Measurements from ENCODE around the gene DPH6.
"Not testable (repeated sequence)": the region's sequence is repeated elsewhere in the genome, so short reads cannot be mapped to it uniquely, and the experiment has no call there.

Gene DPH6

GRCh38 chr15:35484231-35484945 lies 61.6 kb downstream of the DPH6 start:
- no peak for DNase-seq

GRCh38 chr15:35481992-35482391 lies 64.0 kb downstream of the DPH6 start:
- DNase-seq: no peak

DNA sequence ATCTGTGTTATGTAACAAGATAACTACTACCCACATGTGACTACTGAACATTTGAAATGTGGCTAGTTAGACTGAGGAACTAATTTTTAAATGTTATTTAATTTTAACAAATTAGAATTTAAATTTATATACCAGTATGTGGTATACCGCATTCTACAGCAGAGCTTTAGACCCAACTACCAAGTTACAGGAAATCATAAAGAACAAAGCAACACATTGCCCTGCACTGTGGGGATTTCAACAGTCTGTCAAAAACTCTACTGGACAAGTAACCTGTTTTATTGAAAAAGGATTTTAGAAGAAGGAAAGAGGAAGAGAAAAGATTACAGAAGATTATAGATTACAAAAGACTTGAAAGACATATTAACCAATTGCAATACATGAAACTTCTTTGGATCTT lies 64.9 kb downstream of the DPH6 start:
- no peak for DNase-seq

DNA sequence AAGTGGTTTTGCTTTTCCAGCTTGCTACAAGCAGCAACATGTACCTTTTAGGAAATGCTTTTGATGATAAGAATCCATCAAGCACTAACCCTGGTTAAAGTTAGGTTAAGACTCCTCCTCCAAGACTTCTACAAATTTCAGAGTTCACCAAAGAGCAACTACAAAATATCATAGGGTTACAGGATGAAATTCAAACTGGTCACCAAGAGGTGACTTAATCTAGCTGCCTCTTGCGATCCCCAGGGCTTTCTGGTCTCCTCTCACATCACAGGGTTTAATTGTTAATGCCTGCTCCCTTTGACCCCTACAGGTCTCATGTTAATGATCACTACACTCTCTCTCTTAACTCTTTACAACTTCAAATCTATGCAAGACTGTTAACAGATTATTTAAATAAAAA lies 66.5 kb downstream of the DPH6 start:
- DNase-seq: no peak

DNA sequence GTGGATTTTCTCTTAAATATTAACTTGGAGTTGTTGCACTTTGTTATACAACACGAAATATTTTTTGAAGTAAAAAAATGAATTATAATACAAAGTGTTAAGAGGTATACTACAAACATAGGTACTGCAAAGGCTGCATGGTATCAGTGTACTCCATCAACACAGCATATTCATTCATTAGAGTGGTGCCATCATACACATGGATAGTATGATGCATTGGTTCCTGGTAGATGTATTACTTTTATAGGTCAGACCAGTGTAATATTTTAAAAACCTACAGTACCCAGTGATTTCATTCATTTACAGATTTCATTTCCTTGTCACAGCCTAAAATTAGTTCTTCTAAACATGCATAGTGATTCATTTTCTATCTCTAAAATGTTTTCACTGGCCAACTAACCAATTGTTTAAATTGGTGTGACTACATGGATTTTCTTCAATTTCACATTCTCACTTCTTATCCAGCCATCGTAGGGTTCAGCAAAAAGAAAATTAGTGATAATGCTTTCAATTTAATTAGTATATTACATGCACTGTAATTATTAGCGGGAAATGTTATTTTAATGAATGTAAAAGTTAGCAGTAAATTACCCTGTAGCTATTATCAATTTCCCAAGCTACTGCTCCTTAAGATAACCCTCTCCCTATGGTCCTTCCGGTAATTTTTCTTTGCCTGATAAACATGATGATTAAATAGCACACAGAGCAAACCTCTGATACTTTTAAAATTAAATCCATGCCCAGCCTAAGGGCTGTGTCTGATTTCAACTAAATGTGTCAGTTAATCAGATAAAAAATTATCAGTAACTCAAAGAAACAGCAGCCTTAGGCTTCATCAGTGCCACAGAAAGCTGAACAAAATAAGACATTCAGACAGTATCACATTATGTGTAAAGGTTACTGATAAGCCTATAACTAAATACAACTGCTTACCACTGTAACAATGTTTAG lies 68.4 kb downstream of the DPH6 start:
- DNase-seq: no peak

- no peak for DNase-seq
Observed at GRCh38 chr15:35471024-35471423, 74.9 kb downstream of the DPH6 start.

DNA sequence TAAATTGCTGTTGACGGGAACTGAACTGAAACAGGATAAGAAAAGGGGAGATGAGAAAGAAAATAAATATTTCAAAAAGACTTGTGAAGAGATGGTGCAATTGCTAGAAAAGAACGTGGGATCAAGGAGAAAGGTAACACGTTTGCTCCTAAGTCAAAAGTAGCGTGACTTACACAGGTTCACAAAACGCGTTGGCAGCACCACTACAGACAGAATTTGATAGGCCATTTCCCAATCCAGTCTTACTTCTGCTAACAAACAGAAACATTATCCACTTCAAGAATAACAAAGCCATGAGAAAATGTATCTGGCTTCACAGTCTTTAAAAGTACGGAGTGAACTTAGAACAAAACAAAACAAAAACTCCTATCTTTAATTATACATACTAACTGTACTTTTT lies 75.5 kb downstream of the DPH6 start:
- no peak for DNase-seq

DNA sequence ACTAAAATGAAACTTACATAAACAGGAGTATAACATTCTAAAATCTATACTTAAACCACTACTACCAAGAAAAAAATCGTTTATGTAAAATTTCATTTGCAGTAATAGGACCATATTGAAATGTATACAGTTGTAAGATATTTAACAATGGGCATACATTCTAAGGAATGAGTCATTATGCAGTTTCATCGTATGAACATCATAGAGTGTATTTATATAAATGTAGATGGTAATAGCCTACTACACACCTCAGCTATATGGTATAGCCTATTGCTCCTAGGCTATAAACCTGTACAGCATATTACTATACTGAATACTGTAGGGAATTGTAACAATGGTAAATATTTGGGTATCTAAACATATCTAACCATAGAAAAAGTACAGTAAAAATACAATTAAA lies 79.5 kb downstream of the DPH6 start:
- DNase-seq: no peak

- no peak for DNase-seq
Observed at GRCh38 chr15:35465783-35466182, 80.2 kb downstream of the DPH6 start.

- DNase-seq: no peak
Observed at GRCh38 chr15:35460616-35461015, 85.3 kb downstream of the DPH6 start.

DNA sequence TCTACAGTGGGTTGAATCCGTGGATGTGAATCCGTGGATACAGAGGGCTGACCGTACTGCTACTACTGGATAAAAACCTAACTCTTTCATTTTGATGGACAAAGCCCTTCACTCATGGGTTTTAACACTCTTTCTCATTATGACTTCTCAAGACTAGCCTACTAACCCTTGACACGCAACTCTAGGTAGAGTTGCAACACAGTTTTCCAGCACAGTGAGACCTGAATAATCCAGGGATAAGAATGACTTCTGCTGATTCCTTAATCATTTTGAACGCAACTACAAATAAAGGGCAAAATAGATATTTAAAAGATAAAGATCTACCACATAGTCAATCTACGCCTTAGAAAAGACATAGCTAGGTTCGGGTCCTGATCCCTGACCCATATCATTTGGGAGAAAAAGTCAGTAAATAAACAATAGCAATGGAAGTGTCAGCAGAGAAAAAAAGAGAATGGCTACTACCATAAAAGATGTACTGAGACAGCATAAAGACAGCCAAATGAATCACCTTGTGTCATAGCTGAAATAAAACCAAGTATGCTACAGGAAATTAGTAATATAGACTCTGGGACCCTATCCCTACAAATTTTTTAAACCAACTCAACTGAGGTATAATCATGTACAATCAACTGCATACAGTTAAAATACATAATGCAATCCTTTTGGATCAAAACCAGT lies 87.6 kb downstream of the DPH6 start:
- no peak for DNase-seq

DNA sequence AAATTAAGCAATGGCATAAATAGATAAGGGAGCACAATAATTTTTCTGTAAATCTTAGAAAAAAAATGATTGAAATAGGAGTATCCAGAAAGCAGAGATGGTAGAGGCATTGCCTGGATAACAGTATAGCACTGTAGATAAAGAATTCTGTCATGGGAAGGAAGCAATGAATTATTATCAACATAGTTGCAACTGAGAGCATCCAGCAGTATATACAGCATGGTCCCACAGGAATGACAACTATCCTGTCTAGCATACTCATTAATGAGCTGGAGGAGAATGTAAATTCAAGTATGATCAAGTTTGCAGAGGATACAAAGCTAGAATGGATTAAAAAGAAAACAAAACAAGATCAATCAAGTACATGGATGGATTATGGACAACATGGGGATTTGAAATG lies 90.8 kb downstream of the DPH6 start:
- no peak for DNase-seq

GRCh38 chr15:35450492-35450891 lies 95.5 kb downstream of the DPH6 start:
- DNase-seq: peak in 2 of 4 experiments; percentile 3 to 11

DNA sequence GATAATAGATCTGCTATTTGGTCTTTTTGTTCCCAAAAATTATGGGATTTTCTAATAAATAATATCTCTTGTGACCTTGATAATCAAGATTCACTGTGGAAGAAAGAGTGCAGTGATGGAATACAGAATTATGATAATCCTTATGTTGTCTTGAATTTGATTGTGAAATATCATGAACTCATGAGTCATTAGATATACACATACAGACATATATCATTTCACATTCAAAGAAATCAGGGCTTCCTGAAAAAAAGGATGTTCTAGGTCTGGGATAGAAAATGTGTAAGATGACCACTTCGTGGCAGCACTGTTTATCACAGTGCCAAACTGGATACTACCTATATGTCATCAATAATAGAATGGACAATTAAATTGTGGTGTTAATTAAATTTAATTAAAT lies 97.7 kb downstream of the DPH6 start:
- peak in 1 of 4 experiments; percentile 14 for DNase-seq

DNA sequence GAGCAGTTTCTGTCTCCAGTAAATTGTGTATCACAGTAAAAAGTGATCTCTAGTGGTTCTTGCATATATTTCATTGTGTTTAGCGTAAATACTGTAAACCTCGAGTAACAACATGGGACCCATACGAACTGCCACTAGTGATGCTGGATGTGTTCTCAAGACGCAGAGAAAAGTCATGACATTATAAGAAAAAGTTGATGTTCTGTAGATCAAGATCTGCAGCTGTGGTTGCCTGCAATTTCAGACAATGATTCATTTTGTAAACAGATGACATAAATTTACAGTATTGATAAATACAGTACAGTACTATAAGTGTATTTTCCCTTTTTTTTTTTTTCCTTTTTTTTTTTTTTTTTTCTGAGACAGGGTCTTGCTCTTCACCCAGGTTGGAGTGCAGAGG lies 100.1 kb downstream of the DPH6 start:
- DNase-seq: no peak

DNA sequence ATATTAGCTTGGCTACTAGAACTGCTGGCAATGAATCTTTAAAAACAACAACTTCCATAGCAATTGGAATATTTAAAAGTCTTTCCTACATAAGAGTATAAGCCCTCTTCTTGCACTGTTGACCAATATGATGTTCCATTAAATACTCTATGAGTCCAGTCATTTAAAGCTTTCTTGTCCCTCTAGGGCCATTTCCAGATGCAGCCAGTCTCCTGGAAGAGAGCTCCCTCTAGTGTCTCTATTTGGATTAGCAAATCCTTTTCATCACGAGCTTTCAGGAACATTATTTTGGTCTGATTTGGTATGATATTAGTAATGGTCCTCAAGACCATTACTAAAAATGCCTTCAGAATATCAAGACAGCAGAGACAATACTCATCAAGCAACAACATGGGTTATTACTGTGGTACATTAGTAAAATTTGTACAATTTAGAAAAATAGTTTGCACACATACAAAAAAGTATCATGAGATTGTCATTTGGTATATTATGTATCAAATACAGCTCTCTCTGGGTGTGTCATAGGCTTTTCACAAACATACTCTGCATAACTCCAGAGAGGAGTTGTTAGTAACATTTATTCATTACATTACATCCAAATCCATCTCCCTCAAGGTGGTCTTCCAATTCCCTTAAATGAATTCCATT lies 101.3 kb downstream of the DPH6 start:
- peak; percentile 52 to 76 (median 64) for DNase-seq

GRCh38 chr15:35443376-35443775 lies 102.6 kb downstream of the DPH6 start:
- DNase-seq: peak in 1 of 4 experiments; percentile 9

- peak; percentile 36 to 80 (median 66) for DNase-seq
Observed at GRCh38 chr15:35442742-35443141, 103.2 kb downstream of the DPH6 start.

- DNase-seq: not testable (repeated sequence)
Observed at GRCh38 chr15:35441279-35441678, 104.7 kb downstream of the DPH6 start.

DNA sequence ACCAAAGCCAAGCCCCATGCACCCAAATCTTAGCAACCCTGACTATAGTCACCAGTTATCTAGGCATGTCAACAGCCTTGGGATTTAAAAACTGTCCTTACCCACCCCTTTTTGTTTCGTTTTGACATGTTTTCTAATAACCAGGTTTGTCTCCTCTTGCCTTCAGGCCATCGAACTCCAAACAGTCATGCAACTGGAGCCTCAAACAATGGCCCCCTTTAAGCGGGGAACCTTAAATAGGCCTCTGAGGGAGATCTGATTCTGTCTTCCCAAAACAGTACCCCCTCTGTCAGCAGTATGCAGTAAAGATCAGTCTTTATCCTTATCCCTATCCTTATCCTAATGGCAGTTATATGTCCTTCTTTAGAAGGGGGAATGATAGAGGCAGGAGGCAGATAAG lies 105.7 kb downstream of the DPH6 start:
- DNase-seq: no peak

GRCh38 chr15:35439291-35439690 lies 106.7 kb downstream of the DPH6 start:
- DNase-seq: no peak

DNA sequence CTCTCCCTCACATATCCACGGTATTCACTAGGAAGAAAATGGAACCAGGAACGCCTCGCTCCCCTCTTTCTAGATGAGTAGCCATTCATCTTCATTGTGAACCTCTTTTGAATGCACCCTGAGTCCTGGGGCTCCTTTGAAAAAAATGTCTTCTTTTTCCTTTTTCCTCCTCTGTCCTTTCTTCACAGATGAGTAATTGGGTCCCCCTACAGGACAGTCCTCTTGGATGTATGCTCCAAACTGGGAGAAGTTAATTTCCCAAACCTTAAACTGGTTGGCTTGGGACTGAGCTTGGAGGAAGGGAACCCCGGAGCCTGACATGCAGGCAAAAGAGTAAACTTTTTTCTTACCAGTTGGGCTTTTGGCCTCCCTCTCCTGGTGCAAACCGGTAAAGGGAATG lies 108.8 kb downstream of the DPH6 start:
- no peak for DNase-seq

DNA sequence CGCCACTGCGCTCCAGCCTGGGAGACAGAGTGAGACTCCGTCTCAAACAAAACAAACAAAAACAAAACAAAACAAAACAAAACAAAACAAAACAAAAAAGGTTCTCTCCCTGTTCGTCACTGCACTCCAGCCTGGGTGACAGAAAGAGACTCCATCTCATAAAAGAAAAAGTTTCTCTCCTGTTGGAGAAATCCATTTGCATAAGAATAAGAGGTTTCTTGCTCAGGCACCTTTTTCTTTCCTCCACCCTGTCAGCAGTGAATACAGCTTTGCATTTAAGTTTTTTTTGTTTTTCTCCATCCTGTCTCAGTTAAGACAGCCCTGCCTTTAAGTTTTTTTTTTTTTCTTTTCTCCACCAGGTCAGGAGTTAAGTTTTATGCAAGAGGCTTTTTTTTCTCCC lies 109.5 kb downstream of the DPH6 start:
- no peak for DNase-seq
